Tibial nerve (tissue), 4 donors: ENCODE data around the gene SMARCA4.

Experiments
- EP300 ChIP-seq, 2 donors: sonication (generic); formaldehyde crosslinking; IDR thresholded peaks; one replicate each; pipeline ENCODE4 v1.6.1; 2017; ENCODE audit warnings: antibody characterized with exemption in 2 of 2, mild to moderate bottlenecking in 1 of 2
- POLR2A ChIP-seq, 2 donors: fragments of 450-650 bp; IDR thresholded peaks; one replicate each; pipeline ENCODE4 v1.6.1; 2017; ENCODE audit warnings: antibody characterized with exemption in 2 of 2, mild to moderate bottlenecking in 2 of 2, moderate library complexity in 2 of 2
- TF ChIP-seq, protein P1 (sequence below), 5 experiments: fragments of 200-600 bp in 3 of 5; fragments of 450-650 bp in 2 of 5; sonication (generic) in 3 of 5; IDR thresholded peaks; one replicate each; pipeline ENCODE4 v1.5.1; 2016 to 2019; ENCODE audit warnings: antibody characterized with exemption in 5 of 5, mild to moderate bottlenecking in 3 of 5, moderate library complexity in 2 of 5

DNA sequence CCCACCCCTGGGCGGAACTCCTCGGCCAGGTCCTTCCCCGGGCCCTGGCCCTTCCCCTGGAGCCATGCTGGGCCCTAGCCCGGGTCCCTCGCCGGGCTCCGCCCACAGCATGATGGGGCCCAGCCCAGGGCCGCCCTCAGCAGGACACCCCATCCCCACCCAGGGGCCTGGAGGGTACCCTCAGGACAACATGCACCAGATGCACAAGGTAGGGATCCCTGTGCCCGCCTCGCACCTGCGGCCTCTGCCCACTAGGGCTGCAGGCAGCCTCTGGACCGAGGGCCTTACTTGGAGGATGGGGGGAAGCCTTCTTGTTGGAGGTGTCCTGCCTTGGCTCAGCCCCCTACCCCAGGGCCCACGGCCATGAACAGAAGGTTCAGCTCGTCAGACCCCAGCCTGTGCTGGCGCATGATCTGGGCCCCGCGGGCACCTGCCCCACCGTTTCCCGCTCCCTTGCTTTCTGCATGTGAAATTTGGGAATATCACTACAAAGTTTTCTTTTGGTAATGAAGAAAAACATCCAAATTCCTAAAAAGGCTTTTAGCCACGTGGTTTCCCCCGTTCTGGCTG is 23.4 kb downstream of the SMARCA4 start:
- TF ChIP-seq, protein P1, sequence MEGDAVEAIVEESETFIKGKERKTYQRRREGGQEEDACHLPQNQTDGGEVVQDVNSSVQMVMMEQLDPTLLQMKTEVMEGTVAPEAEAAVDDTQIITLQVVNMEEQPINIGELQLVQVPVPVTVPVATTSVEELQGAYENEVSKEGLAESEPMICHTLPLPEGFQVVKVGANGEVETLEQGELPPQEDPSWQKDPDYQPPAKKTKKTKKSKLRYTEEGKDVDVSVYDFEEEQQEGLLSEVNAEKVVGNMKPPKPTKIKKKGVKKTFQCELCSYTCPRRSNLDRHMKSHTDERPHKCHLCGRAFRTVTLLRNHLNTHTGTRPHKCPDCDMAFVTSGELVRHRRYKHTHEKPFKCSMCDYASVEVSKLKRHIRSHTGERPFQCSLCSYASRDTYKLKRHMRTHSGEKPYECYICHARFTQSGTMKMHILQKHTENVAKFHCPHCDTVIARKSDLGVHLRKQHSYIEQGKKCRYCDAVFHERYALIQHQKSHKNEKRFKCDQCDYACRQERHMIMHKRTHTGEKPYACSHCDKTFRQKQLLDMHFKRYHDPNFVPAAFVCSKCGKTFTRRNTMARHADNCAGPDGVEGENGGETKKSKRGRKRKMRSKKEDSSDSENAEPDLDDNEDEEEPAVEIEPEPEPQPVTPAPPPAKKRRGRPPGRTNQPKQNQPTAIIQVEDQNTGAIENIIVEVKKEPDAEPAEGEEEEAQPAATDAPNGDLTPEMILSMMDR (IDR thresholded peaks at IDR 0.05), result no peak
- TF ChIP-seq POLR2A (IDR thresholded peaks at IDR 0.05) (no peak), EP300 (IDR thresholded peaks at IDR 0.05) (no peak)
